Spinal cord (tissue), 10 donors: Measurements from ENCODE around the gene PARD3B. TPM values are rescaled to one million over a fixed set of nuclear protein-coding genes. Genes with fewer than 3 reads are reported as not detected.

Source experiments
- DNase-seq, 6 donors: peaks; one replicate each; pipeline versions ENCODE4 v3.0.0 to v3.0.0-alpha.2; 2013 to 2015; ENCODE audit warnings: low spot score in 6 of 6, low read depth in 4 of 6
- H3K27ac ChIP-seq: one replicate; pipeline ENCODE4 v1.5.1; 2013; ENCODE audit warnings: low read depth, low read length, control low read depth
- H3K27me3 ChIP-seq: one replicate; pipeline ENCODE4 v1.6.1; 2013; ENCODE audit warnings: low read length; ENCODE audit not compliant: control insufficient read depth, insufficient read depth
- H3K36me3 ChIP-seq: one replicate; pipeline ENCODE4 v1.6.1; 2013; ENCODE audit warnings: low read length; ENCODE audit not compliant: control insufficient read depth, insufficient read depth
- H3K4me1 ChIP-seq: one replicate; pipeline ENCODE4 v1.6.1; 2013; ENCODE audit warnings: low read length; ENCODE audit not compliant: control insufficient read depth, insufficient read depth
- H3K4me3 ChIP-seq: one replicate; pipeline ENCODE4 v1.5.1; 2013; ENCODE audit warnings: low read depth, low read length, control low read depth
- H3K9me3 ChIP-seq: one replicate; pipeline ENCODE4 v1.6.1; 2013; ENCODE audit warnings: low read length; ENCODE audit not compliant: control insufficient read depth, insufficient read depth
- WGBS: methylation state at CpG from one replicate; pipeline ENCODE4 v1.1.5; 2013; ENCODE audit warnings: missing lambda C conversion rate; ENCODE audit not compliant: insufficient coverage; 5-methylcytosine and 5-hydroxymethylcytosine counted together
- polyA plus RNA-seq, 2 donors: library from polyadenylated mRNA; unstranded; fragments of 120-200 nt; gene quantifications; one replicate each; pipeline ENCODE4 v1.2.1, GENCODE V29; 2013; ENCODE audit not compliant: insufficient read length in 2 of 2
- total RNA-seq, 2 donors: library from RNA; depleted of rRNA in 1 of 2; stranded (reverse); fragments of 120-200 nt in 1 of 2; fragments of >200 nt in 1 of 2; gene quantifications; one replicate each; pipeline versions ENCODE4 v1.2.3 to v1.2.4, GENCODE V29; 2013 to 2014
- donor health status: healthy.

The PARD3B gene
- total and polyA plus RNA-seq, 4 donors = 10.8 to 34.6 (median 22.1) TPM

GRCh38 chr2:205293559-205293958 is 748.3 kb downstream of the PARD3B start:
- Histone ChIP-seq H3K27me3 (no peaks in the 10 kb centered on the region), H3K4me3 (no peak overlapping the region), H3K27ac (no peak overlapping the region), H3K36me3 (no peaks in the 10 kb centered on the region), H3K4me1 (no peaks in the 10 kb centered on the region), H3K9me3 (no peaks in the 10 kb centered on the region)
- no peak for DNase-seq

- Histone ChIP-seq H3K36me3 (no peaks in the 10 kb centered on the region), H3K27me3 (no peaks in the 10 kb centered on the region), H3K9me3 (no peaks in the 10 kb centered on the region), H3K4me3 (no peak overlapping the region), H3K27ac (no peak overlapping the region), H3K4me1 (no peaks in the 10 kb centered on the region)
- no peak for DNase-seq
- WGBS = no CpG with 5 or more reads among the region's 4 CpGs
These were observed 751.7 kb downstream of the PARD3B start for GRCh38 chr2:205296959-205297358.

GRCh38 chr2:205297368-205297767 is 752.1 kb downstream of the PARD3B start:
- Histone ChIP-seq H3K4me1 (no peaks in the 10 kb centered on the region), H3K27ac (no peak overlapping the region)

DNA sequence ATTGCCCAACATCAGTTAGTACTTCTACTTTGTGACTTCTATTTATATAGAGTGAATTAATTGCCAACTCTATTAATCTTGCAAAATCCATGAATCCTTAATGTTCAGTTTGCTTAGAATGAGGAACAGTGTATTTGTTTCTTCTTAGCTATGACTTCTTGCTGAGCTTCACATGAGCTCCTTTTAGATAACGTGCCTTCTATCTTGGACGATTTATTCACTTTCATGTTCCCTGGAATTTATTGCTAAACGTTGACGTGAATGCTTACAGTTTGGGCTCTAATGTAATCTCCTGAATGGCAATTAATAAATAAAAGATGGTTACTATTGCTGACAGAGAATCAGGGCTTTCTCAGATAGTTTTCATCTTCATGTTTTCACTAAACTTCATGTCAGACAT is 752.6 kb downstream of the PARD3B start:
- H3K4me3 ChIP-seq = no peak overlapping the region
- H3K4me1 ChIP-seq = no peaks in the 10 kb centered on the region
- 80% methylated on average over 1 of the region's 4 CpGs for WGBS
- H3K36me3 ChIP-seq = no peaks in the 10 kb centered on the region
- no peak overlapping the region for H3K27ac ChIP-seq
- no peaks in the 10 kb centered on the region for H3K27me3 ChIP-seq
- DNase-seq = no peak
- no peaks in the 10 kb centered on the region for H3K9me3 ChIP-seq

More at GRCh38 chr2:205297368-205297767, 752.1 kb downstream of the PARD3B start:
- no peak for DNase-seq
- Histone ChIP-seq H3K36me3 (no peaks in the 10 kb centered on the region), H3K27me3 (no peaks in the 10 kb centered on the region), H3K9me3 (no peaks in the 10 kb centered on the region), H3K4me3 (no peak overlapping the region)

GRCh38 chr2:205311201-205311600 is 765.9 kb downstream of the PARD3B start:
- H3K27me3 ChIP-seq = no peaks in the 10 kb centered on the region
- H3K27ac ChIP-seq = no peak overlapping the region
- WGBS = no CpG with 5 or more reads among the region's 5 CpGs
- DNase-seq = no peak
- no peaks in the 10 kb centered on the region for H3K4me1 ChIP-seq
- no peaks in the 10 kb centered on the region for H3K9me3 ChIP-seq
- H3K4me3 ChIP-seq = no peak overlapping the region
- H3K36me3 ChIP-seq = no peaks in the 10 kb centered on the region

DNA sequence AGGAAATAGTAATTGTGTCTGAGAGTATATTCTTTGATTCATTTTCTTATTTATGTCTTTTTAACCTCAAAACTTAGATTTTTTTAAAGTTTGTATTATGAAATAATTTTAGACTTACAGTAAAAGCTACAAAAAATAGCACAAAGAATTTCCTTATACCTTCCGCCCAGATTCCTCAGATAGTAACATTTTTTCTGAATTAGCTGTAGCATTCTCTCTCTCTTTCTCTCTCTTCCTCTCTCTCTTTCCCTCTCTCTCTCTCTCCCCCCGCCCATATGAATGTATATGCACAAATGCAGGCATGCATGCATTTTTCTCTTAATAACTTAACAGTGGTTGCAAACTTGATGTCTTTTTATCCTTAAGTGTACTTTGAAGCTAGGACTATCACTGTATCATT is 776.0 kb downstream of the PARD3B start:
- no peak overlapping the region for H3K27ac ChIP-seq
- 100% methylated on average over 1 of the region's 2 CpGs for WGBS
- no peak overlapping the region for H3K4me3 ChIP-seq
- H3K36me3 ChIP-seq = no peaks in the 10 kb centered on the region
- H3K27me3 ChIP-seq = no peaks in the 10 kb centered on the region
- no peaks in the 10 kb centered on the region for H3K9me3 ChIP-seq
- no peak for DNase-seq
- H3K4me1 ChIP-seq = no peaks in the 10 kb centered on the region

DNA sequence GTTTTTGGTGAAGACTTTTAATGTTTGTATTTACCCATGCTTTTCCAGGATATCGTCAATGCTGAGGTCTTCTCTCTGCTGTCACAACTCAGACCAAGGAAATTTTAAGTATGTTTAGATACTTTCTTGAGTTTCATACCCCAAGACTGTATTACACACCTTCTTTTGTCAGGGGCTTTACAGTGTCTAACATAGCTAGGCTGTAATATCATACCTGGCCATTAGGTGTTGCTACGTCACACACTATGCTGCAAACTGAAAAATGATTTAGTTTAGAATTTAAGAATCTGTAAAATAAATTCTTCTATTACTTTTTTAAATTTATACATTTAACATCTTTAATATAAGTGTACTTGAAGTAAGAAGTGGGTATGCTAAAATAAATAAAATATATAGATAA is 778.7 kb downstream of the PARD3B start:
- H3K27me3 ChIP-seq = no peaks in the 10 kb centered on the region
- no peaks in the 10 kb centered on the region for H3K36me3 ChIP-seq
- H3K4me3 ChIP-seq = no peak overlapping the region
- no peaks in the 10 kb centered on the region for H3K9me3 ChIP-seq
- no CpG with 5 or more reads among the region's 2 CpGs for WGBS
- H3K27ac ChIP-seq = no peak overlapping the region
- DNase-seq = no peak
- H3K4me1 ChIP-seq = no peaks in the 10 kb centered on the region

- no peak for DNase-seq
- no peaks in the 10 kb centered on the region for H3K27me3 ChIP-seq
These were observed 779.1 kb downstream of the PARD3B start for GRCh38 chr2:205324355-205324754.

DNA sequence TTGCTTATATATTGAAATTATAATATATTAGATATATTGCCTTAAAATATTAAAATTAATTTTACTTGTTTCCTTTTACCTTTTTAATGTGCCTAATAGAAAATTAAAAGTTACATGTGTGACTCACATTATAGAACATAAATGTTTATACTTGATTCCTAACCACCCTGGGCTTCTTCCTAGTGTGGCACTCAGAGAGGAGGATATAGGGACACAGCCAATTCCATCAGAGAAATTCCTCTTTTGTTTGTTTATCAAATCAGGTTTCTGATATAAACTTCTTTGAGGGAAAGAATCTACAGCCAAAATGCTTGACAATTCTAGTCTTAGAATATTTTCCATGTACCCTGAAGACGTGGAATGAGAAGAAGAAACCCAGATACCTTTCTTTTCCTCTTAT is 788.1 kb downstream of the PARD3B start:
- Histone ChIP-seq H3K4me1 (no peaks in the 10 kb centered on the region), H3K4me3 (no peak overlapping the region), H3K36me3 (no peaks in the 10 kb centered on the region), H3K9me3 (no peaks in the 10 kb centered on the region), H3K27me3 (no peaks in the 10 kb centered on the region), H3K27ac (no peak overlapping the region)
- no CpG with 5 or more reads among the region's 1 CpG for WGBS
- DNase-seq = no peak

More at GRCh38 chr2:205324355-205324754, 779.1 kb downstream of the PARD3B start:
- no peak overlapping the region for H3K27ac ChIP-seq
- H3K4me3 ChIP-seq = no peak overlapping the region
- H3K36me3 ChIP-seq = no peaks in the 10 kb centered on the region
- H3K9me3 ChIP-seq = no peaks in the 10 kb centered on the region
- H3K4me1 ChIP-seq = no peaks in the 10 kb centered on the region

DNA sequence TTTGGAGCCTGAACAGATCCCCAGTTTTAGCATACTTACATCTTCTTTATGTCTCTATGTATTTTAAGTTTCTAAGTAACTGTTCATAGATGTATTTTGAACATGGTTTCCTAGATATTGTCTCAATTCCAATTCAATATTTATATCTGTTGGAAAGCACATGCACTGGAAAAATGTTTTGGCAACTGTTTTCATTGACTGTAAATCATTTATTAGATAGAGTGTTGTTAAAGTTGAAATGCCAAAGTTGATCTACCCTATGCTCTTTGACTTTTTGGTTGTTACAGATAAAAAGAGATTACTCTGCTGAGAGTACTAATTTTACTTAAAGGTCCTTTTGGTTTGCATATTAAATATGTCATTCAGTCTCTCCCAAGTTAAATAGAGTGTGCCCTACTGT is 792.0 kb downstream of the PARD3B start:
- H3K27ac ChIP-seq = no peak overlapping the region
- DNase-seq = no peak

GRCh38 chr2:205338156-205338555 is 792.9 kb downstream of the PARD3B start:
- Histone ChIP-seq H3K36me3 (no peaks in the 10 kb centered on the region), H3K9me3 (no peaks in the 10 kb centered on the region), H3K27ac (no peak overlapping the region), H3K4me1 (no peaks in the 10 kb centered on the region), H3K4me3 (no peak overlapping the region), H3K27me3 (no peaks in the 10 kb centered on the region)
- no peak for DNase-seq
- WGBS = no CpG with 5 or more reads among the region's 1 CpG

More for the DNA sequence above, 792.0 kb downstream of the PARD3B start:
- no peaks in the 10 kb centered on the region for H3K4me1 ChIP-seq
- no peak overlapping the region for H3K4me3 ChIP-seq
- H3K27me3 ChIP-seq = no peaks in the 10 kb centered on the region
- H3K9me3 ChIP-seq = no peaks in the 10 kb centered on the region
- H3K36me3 ChIP-seq = no peaks in the 10 kb centered on the region
